K562 (cell line): Measurements from ENCODE around the gene CHRM1. TPM values are rescaled to one million over a fixed set of nuclear protein-coding genes. Genes with fewer than 3 reads are reported as not detected.

Experiments used
- ATAC-seq: fragments of 200-7000 bp; cut with Tn5 transposase; 3 replicates; pipeline ENCODE4 v1.9.1; 2020; ENCODE audit warnings: moderate library complexity
- BruUV-seq: library from RNA; stranded (reverse); fragments of 400-500 nt; replicated peaks from 2 replicates; lab custom pipeline; 2021; lab: Mats Ljungman, UMichigan
- CTCF ChIA-PET: fragments of 300-600 bp; formaldehyde crosslinking; extraction: SDS; loops from one replicate; lab custom pipeline; 2021; ENCODE audit warnings: low intra/inter-chr PET ratio; lab: Yijun Ruan, JAX
- POLR2A ChIA-PET: fragments of 300-600, 350-650 bp; sonication (Branson Sonifier 250); formaldehyde crosslinking; extraction: SDS; loops from one replicate; lab custom pipeline; 2021; ENCODE audit warnings: antibody characterized with exemption, inconsistent platforms; lab: Yijun Ruan, JAX
- DNase-seq, 4 experiments: peaks; one replicate each; pipeline versions ENCODE4 v3.0.0 to v3.0.0-alpha.2; 2011 to 2018; ENCODE audit warnings: low spot score in 3 of 4, mixed read lengths in 3 of 4; ENCODE audit errors: extremely low read depth in 1 of 4
- FAIRE-seq: peaks from 2 replicates; lab custom pipeline; 2011; peaks lifted over from hg19 to GRCh38; lab: Jason Lieb, UNC
- H2AFZ ChIP-seq: 2 replicates; pipeline ENCODE4 v1.6.0; 2011; ENCODE audit warnings: low read depth, low read length, control low read depth, inconsistent platforms
- H3K27ac ChIP-seq: fragments of 200-600 bp; 3 replicates; pipeline ENCODE4 v1.8.0; 2011; ENCODE audit warnings: low read depth, mild to moderate bottlenecking, control low read depth, inconsistent platforms, low read length, moderate library complexity, mixed read lengths; ENCODE audit errors: extremely low read depth
- H3K27me3 ChIP-seq, 2 experiments: fragments of 300-600 bp in 1 of 2; 2 replicates in 1 of 2; 3 replicates in 1 of 2; pipeline versions ENCODE4 v1.6.0 to v1.8.0; 2011; ENCODE audit warnings: inconsistent platforms in 2 of 2, low read length in 2 of 2, mild to moderate bottlenecking in 1 of 2, mixed read lengths in 1 of 2, moderate library complexity in 1 of 2; ENCODE audit not compliant: control insufficient read depth in 2 of 2, insufficient read depth in 2 of 2
- H3K36me3 ChIP-seq: fragments of 300-600 bp; 3 replicates; pipeline ENCODE4 v1.8.0; 2011; ENCODE audit warnings: mild to moderate bottlenecking, low read length, inconsistent platforms; ENCODE audit not compliant: control insufficient read depth, insufficient read depth
- H3K4me1 ChIP-seq, 2 experiments: fragments of 200-600 bp in 1 of 2; replicated peaks in 1 of 2; 2 replicates in 1 of 2; 3 replicates in 1 of 2; pipeline versions ENCODE4 v1.5.1 to v1.8.0; 2011; ENCODE audit warnings: inconsistent platforms in 2 of 2, low read length in 2 of 2, mild to moderate bottlenecking in 1 of 2, mixed read lengths in 1 of 2, moderate library complexity in 1 of 2; ENCODE audit not compliant: control insufficient read depth in 2 of 2, insufficient read depth in 2 of 2
- H3K4me2 ChIP-seq: 2 replicates; pipeline ENCODE4 v1.6.1; 2011; ENCODE audit warnings: low read length, control low read depth, inconsistent platforms, mixed read lengths; ENCODE audit not compliant: insufficient read depth
- H3K4me3 ChIP-seq: fragments of 200-600 bp; sonication (generic), shearing (Covaris generic); 2 replicates; pipeline ENCODE4 v1.5.1; 2016; ENCODE audit warnings: control low read depth, inconsistent platforms
- H3K79me2 ChIP-seq: fragments of 200-600 bp; 3 replicates; pipeline ENCODE4 v1.8.0; 2011; ENCODE audit warnings: low read length, inconsistent platforms; ENCODE audit not compliant: control insufficient read depth, insufficient read depth
- H3K9ac ChIP-seq, 2 experiments: 2 replicates each; pipeline versions ENCODE4 v1.6.0 to v1.6.1; 2011; ENCODE audit warnings: low read depth in 2 of 2, low read length in 2 of 2, control low read depth in 1 of 2, inconsistent platforms in 1 of 2, mild to moderate bottlenecking in 1 of 2, mixed read lengths in 1 of 2; ENCODE audit not compliant: insufficient read depth in 1 of 2
- H3K9me1 ChIP-seq: one replicate; pipeline ENCODE4 v1.6.0; 2011; ENCODE audit warnings: inconsistent platforms, mild to moderate bottlenecking, low read length, moderate library complexity; ENCODE audit not compliant: control insufficient read depth, insufficient read depth
- H3K9me3 ChIP-seq: replicated peaks from 2 replicates; pipeline ENCODE4 v1.5.1; 2011; ENCODE audit warnings: low read depth, low read length, inconsistent platforms; ENCODE audit not compliant: control insufficient read depth, insufficient read depth
- H4K20me1 ChIP-seq: replicated peaks from 2 replicates; pipeline ENCODE4 v1.6.1; 2011; ENCODE audit warnings: low read length, inconsistent platforms, mixed read lengths; ENCODE audit not compliant: control insufficient read depth, insufficient read depth
- FOSL1 ChIP-seq: fragments of 200-800 bp; sonication (Bioruptor generic); conservative IDR thresholded peaks from 2 replicates; pipeline ENCODE4 v1.6.1; 2016; ENCODE audit warnings: missing genetic modification characterization, missing compliant biosample characterization
- IRF2 ChIP-seq: sonication (generic); formaldehyde crosslinking; IDR thresholded peaks from 2 replicates; pipeline ENCODE4 v1.8.1; 2022; ENCODE audit warnings: mild to moderate bottlenecking, missing genetic modification reagents
- JUND ChIP-seq, 2 experiments: IDR thresholded peaks; 2 replicates in 1 of 2; 3 replicates in 1 of 2; pipeline ENCODE4 v1.6.1; 2011; ENCODE audit warnings: borderline replicate concordance in 2 of 2, low read depth in 2 of 2, low read length in 2 of 2, improper control_type of control experiment in 1 of 2, missing biosample characterization in 1 of 2, missing genetic modification characterization in 1 of 2, missing genetic modification reagents in 1 of 2
- MAFF ChIP-seq: IDR thresholded peaks from 2 replicates; pipeline ENCODE4 v1.6.1; 2012; ENCODE audit warnings: low read length, improper control_type of control experiment
- TCF3 ChIP-seq: sonication (generic); formaldehyde crosslinking; IDR thresholded peaks from 2 replicates; pipeline ENCODE4 v1.4.0; 2020; ENCODE audit warnings: mild to moderate bottlenecking, missing genetic modification reagents
- WGBS: fragments of 100-300 bp; shearing (Covaris generic); methylation state at CpG from one replicate; pipeline ENCODE4 v1.1.6; 2016; ENCODE audit warnings: low coverage, mixed read lengths; ENCODE audit not compliant: insufficient coverage; ENCODE audit errors: missing lambda C conversion rate; 5-methylcytosine and 5-hydroxymethylcytosine counted together
- in situ Hi-C: fragments of 300-500 bp; cut with MboI; formaldehyde crosslinking; loops from 4 replicates; pipeline ENCODE4 v1.15.0; 2018; ENCODE audit warnings: inconsistent platforms, mixed read lengths
- intact Hi-C: fragments of 100-400 bp; cut with micrococcal nuclease; formaldehyde crosslinking; loops from 2 replicates; pipeline ENCODE4 v1.14.2; 2022
- polyA plus RNA-seq, 8 experiments: library from polyadenylated mRNA; depleted of rRNA in 4 of 8; stranded (reverse) in 5 of 8; unstranded in 3 of 8; fragments of >200 nt; fragmentation: Nextera tagmentation in 2 of 8; fragmentation: Illumina TruSeq in 1 of 8; extraction: Ambion mirVana in 2 of 8; extraction: Trizol in 1 of 8; gene quantifications; 2 replicates each; pipeline versions ENCODE4 v1.2.1 to v1.2.3, GENCODE V29; 2011 to 2014; ENCODE audit warnings: inconsistent platforms in 1 of 8, missing spikeins in 1 of 8
- total RNA-seq, 7 experiments: library from RNA; depleted of rRNA in 6 of 7; stranded (reverse); fragments of >200 nt in 6 of 7; fragmentation: Illumina TruSeq in 2 of 7; extraction: Trizol in 2 of 7; gene quantifications; 2 replicates each; pipeline versions ENCODE4 v1.2.1 to v1.2.3, GENCODE V29; 2011 to 2021; ENCODE audit warnings: low replicate concordance in 1 of 7
- TF ChIP-seq, protein P1 (sequence below): fragments of 450-650 bp; IDR thresholded peaks from 2 replicates; pipeline ENCODE4 v1.6.1; 2018; ENCODE audit not compliant: partially characterized antibody

CHRM1 gene
- total and polyA plus RNA-seq, 9 of the 15 experiments (the other 6 are each of a cell fraction or from before 2014, with no cell fraction given) = not detected

DNA sequence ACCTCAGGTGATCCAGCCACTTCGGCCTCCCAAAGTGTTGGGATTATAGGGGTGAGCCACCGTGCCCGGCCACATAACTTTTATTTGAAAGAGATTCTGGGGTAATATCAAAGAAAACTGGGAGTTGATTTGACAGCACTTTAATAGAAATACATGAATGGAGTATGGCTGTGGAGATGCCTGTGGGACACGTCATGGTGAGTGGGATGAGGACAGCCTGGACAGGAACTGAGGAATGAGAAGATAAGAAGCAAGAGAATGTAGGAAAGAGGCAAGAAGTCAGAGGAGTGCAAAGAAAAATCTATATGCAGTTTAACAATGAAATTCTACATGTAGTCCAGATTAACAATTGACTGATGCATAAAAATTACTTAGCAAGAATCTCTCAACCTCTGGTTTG lies 32.6 kb upstream of the CHRM1 start:
- CTCF ChIA-PET = no interaction called here
- no peaks in the 10 kb centered on the region for H3K9me1 ChIP-seq
- no peaks in the 10 kb centered on the region for H3K9me3 ChIP-seq
- no peaks in the 10 kb centered on the region for H3K36me3 ChIP-seq
- BruUV-seq = no TSS peak
- WGBS = 2% methylated on average over 4 of the region's 4 CpGs
- H3K4me3 ChIP-seq = no peak overlapping the region
- TF ChIP-seq, protein P1, sequence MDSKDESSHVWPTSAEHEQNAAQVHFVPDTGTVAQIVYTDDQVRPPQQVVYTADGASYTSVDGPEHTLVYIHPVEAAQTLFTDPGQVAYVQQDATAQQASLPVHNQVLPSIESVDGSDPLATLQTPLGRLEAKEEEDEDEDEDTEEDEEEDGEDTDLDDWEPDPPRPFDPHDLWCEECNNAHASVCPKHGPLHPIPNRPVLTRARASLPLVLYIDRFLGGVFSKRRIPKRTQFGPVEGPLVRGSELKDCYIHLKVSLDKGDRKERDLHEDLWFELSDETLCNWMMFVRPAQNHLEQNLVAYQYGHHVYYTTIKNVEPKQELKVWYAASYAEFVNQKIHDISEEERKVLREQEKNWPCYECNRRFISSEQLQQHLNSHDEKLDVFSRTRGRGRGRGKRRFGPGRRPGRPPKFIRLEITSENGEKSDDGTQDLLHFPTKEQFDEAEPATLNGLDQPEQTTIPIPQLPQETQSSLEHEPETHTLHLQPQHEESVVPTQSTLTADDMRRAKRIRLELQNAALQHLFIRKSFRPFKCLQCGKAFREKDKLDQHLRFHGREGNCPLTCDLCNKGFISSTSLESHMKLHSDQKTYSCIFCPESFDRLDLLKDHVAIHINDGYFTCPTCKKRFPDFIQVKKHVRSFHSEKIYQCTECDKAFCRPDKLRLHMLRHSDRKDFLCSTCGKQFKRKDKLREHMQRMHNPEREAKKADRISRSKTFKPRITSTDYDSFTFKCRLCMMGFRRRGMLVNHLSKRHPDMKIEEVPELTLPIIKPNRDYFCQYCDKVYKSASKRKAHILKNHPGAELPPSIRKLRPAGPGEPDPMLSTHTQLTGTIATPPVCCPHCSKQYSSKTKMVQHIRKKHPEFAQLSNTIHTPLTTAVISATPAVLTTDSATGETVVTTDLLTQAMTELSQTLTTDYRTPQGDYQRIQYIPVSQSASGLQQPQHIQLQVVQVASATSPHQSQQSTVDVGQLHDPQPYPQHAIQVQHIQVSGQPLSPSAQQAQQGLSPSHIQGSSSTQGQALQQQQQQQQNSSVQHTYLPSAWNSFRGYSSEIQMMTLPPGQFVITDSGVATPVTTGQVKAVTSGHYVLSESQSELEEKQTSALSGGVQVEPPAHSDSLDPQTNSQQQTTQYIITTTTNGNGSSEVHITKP = peak; percentile 68
- TF ChIP-seq FOSL1 (tag) (peak; percentile 47; the same call in 1 of the 2 replicates), IRF2 (CRISPR knock-in tag) (no peak), MAFF (no peak), TCF3 (CRISPR knock-in tag) (no peak), JUND (IDR thresholded peaks at IDR 0.05; ENCODE audit: borderline replicate concordance, low read depth, low read length) (peak; percentile 12; the same call in 1 of the 2 replicates), JUND (tag; IDR thresholded peaks at IDR 0.05; ENCODE audit: borderline replicate concordance, low read depth, low read length) (no peak; the same call in 2 of the 3 replicates)
- no peak overlapping the region for H3K27ac ChIP-seq
- intact Hi-C loops = no loop called here
- DNase-seq (no peak), ATAC-seq (no peak), FAIRE-seq (no peak)
- POLR2A ChIA-PET = no interaction called here
- H2AFZ ChIP-seq = no peak overlapping the region
- in situ Hi-C loops = no loop called here
- H3K9ac ChIP-seq = no peak overlapping the region
- H3K4me2 ChIP-seq = no peak overlapping the region
- no peaks in the 10 kb centered on the region for H4K20me1 ChIP-seq
- peaks cover 13 to 14% of the 10 kb centered on the region in 2 experiments; a peak in 4 of 5 replicates for H3K27me3 ChIP-seq
- H3K4me1 ChIP-seq = no peaks in the 10 kb centered on the region
- H3K79me2 ChIP-seq = no peaks in the 10 kb centered on the region
